ENCODE measurements around the gene SLC22A14.

The SLC22A14 gene

DNA sequence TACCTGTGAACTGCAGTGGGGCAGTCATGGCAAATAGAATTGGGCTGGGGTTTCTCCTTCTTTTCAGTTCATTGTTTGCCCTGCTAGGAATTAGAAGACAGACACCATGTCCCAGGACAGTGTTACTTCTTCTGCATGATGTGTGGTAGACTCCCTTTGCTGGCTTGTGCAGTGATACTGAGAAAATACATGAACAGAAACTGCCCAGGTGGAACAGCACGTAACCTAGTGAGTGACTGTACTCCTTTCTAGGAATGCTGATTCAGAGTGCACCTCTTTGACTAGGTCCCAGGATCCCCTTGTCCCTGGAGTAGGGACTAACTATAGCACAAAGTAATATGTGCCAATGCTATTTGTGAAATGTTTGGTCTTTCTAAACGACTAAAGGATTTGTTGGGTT, 27.2 kb upstream of the SLC22A14 start:
- Histone ChIP-seq H3K36me3 (ENCODE audit: control insufficient read depth, insufficient read depth, low read length) (peaks cover 11% of the 10 kb centered on the region; the same call in 1 of the 2 replicates), H3K9me3 (ENCODE audit: control insufficient read depth, insufficient read depth, low read length) (no peaks in the 10 kb centered on the region)
- no CpG with 5 or more reads among the region's 2 CpGs for WGBS (ENCODE audit: insufficient coverage, insufficient read length)

DNA sequence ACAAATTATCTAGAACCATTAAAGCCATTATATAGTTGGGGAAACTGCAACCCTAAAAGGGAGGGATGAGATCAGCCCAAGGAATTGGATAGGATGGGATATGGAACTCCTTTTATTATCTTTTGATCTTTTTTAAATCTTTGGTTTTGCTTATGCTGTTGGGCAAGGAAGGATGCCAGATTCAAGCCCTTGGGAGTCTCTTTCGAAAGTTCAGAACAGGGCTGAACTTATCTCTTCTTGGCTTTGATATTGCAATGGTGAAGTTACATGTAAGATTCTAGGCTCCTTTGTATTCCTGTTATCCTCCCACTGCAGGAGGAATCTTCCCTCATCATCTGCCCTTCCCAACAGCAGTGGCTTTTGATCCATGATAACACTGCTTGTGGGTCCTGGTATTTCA, 26.5 kb upstream of the SLC22A14 start:
- Histone ChIP-seq H3K27ac (ENCODE audit: low read length) (no peak overlapping the region), H3K4me1 (ENCODE audit: control insufficient read depth, insufficient read depth, low read length) (no peaks in the 10 kb centered on the region), H3K27me3 (ENCODE audit: control insufficient read depth, insufficient read depth, low read length) (0 out of 2 replicates have a peak, but pooled peaks cover 1% of the 10 kb centered on the region), H3K9me3 (ENCODE audit: control insufficient read depth, insufficient read depth, low read length) (no peaks in the 10 kb centered on the region), H3K36me3 (ENCODE audit: control insufficient read depth, insufficient read depth, low read length) (peaks cover 9% of the 10 kb centered on the region; the same call in 1 of the 2 replicates), H3K4me3 (ENCODE audit: low read length) (no peak overlapping the region)
- DNase-seq (ENCODE audit: low read depth, low spot score): no peak
- no CpG with 5 or more reads among the region's 1 CpG for WGBS (ENCODE audit: insufficient coverage, insufficient read length)

More for the DNA sequence above, 27.2 kb upstream of the SLC22A14 start:
- H3K4me1 ChIP-seq (ENCODE audit: control insufficient read depth, insufficient read depth, low read length): no peaks in the 10 kb centered on the region
- no peak for DNase-seq (ENCODE audit: low read depth, low spot score)
- 0 out of 2 replicates have a peak, but pooled peaks cover 1% of the 10 kb centered on the region for H3K27me3 ChIP-seq (ENCODE audit: control insufficient read depth, insufficient read depth, low read length)
- H3K4me3 ChIP-seq (ENCODE audit: low read length): no peak overlapping the region
- no peak overlapping the region for H3K27ac ChIP-seq (ENCODE audit: low read length)

DNA sequence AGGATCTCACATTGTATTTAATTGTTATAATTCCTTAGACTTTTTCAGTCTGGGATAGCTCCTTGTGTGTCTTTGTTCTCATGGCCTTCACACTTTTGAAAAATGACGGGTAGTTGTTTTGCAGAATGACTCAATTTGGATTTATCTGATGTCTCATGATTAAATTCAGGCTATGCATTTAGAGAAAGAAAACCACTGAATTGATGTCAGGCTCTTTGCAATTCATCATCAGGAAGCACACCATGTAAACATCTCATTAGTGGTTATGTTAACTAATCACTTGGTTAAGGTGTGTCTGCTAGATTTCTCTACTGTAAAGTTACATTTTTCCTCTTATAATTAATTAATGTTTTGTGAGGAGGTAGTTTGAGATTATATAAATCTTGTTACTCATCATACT, 24.5 kb upstream of the SLC22A14 start:
- Histone ChIP-seq H3K36me3 (ENCODE audit: control insufficient read depth, insufficient read depth, low read length) (peaks cover 7% of the 10 kb centered on the region; the same call in 1 of the 2 replicates), H3K27me3 (ENCODE audit: control insufficient read depth, insufficient read depth, low read length) (no peaks in the 10 kb centered on the region), H3K4me3 (ENCODE audit: low read length) (no peak overlapping the region), H3K4me1 (ENCODE audit: control insufficient read depth, insufficient read depth, low read length) (no peaks in the 10 kb centered on the region), H3K27ac (ENCODE audit: low read length) (no peak overlapping the region), H3K9me3 (ENCODE audit: control insufficient read depth, insufficient read depth, low read length) (no peaks in the 10 kb centered on the region)
- DNase-seq (ENCODE audit: low read depth, low spot score): no peak
- WGBS (ENCODE audit: insufficient coverage, insufficient read length): no CpG with 5 or more reads among the region's 1 CpG

DNA sequence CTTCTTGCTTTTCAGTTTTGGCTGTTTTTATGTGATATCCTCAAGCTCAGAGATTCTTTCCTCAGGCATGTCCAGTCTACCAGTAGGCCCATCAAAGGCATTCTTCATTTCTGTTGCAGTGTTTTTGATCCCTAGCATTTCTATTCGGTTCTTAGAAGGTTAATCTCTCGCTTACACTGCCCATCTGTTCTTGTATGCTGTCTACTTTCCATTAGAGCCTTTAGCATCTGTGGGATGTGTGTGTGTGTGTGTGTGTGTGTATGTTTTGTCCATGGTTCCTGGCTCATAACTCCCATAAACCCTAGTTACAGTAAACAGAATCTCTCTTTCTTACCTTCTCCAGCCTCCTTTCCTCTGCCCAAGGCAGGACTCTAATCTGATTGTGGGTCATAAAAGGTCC, 21.6 kb upstream of the SLC22A14 start:
- H3K4me3 ChIP-seq (ENCODE audit: low read length): no peak overlapping the region
- whole genome bisulfite sequencing (ENCODE audit: insufficient coverage, insufficient read length): no CpG with 5 or more reads among the region's 2 CpGs

DNA sequence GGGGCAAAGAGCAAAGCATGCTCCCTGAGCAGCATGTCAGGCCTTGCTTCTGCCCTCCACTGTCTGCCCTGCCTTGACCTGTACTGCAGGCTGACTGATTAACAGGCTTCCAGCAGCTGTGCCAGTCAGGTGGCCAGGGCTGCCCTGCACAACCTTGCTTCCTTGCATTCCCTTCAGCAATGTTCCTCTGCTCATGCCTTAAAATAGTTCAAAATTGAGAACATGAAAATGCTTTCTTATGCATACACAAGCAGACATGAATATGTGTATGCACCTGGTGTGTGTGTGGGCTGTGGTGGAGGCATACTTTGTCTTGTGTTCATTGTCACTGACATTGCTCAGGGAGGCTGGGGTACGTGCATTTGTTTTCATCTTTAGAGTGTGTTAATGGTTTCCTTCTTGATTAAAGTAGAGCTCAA, 17.7 kb upstream of the SLC22A14 start:
- Histone ChIP-seq H3K4me1 (ENCODE audit: control insufficient read depth, insufficient read depth, low read length) (no peaks in the 10 kb centered on the region; the same call in 1 of the 2 replicates), H3K27me3 (ENCODE audit: control insufficient read depth, insufficient read depth, low read length) (no peaks in the 10 kb centered on the region), H3K27ac (ENCODE audit: low read length) (no peak overlapping the region), H3K4me3 (ENCODE audit: low read length) (no peak overlapping the region), H3K9me3 (ENCODE audit: control insufficient read depth, insufficient read depth, low read length) (no peaks in the 10 kb centered on the region), H3K36me3 (ENCODE audit: control insufficient read depth, insufficient read depth, low read length) (no peaks in the 10 kb centered on the region)
- no peak for DNase-seq (ENCODE audit: low read depth, low spot score)
- no CpG with 5 or more reads among the region's 1 CpG for WGBS (ENCODE audit: insufficient coverage, insufficient read length)

More for the DNA sequence above, 21.6 kb upstream of the SLC22A14 start:
- H3K36me3 ChIP-seq (ENCODE audit: control insufficient read depth, insufficient read depth, low read length): no peaks in the 10 kb centered on the region
- H3K27ac ChIP-seq (ENCODE audit: low read length): no peak overlapping the region
- no peak for DNase-seq (ENCODE audit: low read depth, low spot score)
- no peaks in the 10 kb centered on the region for H3K27me3 ChIP-seq (ENCODE audit: control insufficient read depth, insufficient read depth, low read length)
- H3K9me3 ChIP-seq (ENCODE audit: control insufficient read depth, insufficient read depth, low read length): no peaks in the 10 kb centered on the region
- H3K4me1 ChIP-seq (ENCODE audit: control insufficient read depth, insufficient read depth, low read length): no peaks in the 10 kb centered on the region

DNA sequence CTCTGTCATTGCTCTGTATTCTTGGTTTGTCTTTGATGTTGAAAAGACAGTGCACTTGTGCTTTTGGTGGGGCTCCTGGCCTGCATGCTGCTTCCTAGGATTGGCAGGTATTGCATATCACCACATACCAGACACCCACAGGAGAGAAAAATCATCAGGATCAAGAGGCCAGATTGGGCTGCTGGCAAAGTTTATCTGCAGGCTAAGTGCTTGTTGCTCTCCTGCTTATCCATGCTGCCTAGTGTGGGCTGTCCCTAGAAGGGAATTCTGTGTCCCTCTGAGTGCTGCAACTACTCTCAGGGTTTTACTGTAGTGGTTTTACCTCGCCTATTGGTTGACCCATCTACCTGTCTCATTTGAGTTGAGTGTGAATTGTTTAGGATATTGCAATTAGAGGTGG, 17.3 kb upstream of the SLC22A14 start:
- no peaks in the 10 kb centered on the region for H3K9me3 ChIP-seq (ENCODE audit: control insufficient read depth, insufficient read depth, low read length)
- no peaks in the 10 kb centered on the region; the same call in 1 of the 2 replicates for H3K4me1 ChIP-seq (ENCODE audit: control insufficient read depth, insufficient read depth, low read length)
- H3K27ac ChIP-seq (ENCODE audit: low read length): no peak overlapping the region
- DNase-seq (ENCODE audit: low read depth, low spot score): no peak
- H3K4me3 ChIP-seq (ENCODE audit: low read length): no peak overlapping the region
- no peaks in the 10 kb centered on the region for H3K36me3 ChIP-seq (ENCODE audit: control insufficient read depth, insufficient read depth, low read length)
- H3K27me3 ChIP-seq (ENCODE audit: control insufficient read depth, insufficient read depth, low read length): no peaks in the 10 kb centered on the region
- WGBS (ENCODE audit: insufficient coverage, insufficient read length): no CpG with 5 or more reads among the region's 1 CpG

DNA sequence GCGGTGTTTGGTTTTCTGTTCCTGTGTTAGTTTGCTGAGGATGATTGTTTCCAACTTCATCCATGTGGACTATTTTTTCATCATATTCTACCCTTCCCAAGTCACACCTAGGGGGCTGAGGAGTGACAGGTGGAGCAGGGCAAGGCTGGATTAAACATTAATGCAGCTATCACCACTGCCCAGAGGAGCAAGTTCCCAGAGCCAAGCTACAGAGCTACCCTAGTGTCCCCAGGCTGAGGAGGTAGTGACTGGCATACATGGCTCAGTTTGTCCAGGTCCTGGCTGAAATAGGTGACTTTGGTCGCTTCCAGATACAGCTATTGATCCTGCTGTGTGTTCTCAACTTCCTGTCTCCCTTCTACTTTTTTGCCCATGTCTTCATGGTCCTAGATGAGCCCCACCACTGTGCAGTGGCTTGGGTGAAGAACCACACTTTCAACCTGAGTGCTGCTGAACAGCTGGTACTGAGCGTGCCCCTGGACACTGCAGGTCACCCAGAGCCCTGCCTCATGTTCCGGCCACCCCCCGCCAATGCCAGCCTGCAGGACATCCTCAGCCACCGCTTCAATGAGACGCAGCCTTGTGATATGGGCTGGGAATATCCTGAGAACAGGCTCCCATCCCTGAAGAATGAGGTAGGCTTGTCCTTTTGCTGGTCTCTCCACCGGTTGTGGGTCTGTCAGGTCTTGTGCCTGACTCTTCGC, 16.3 kb upstream of the SLC22A14 start, which contains the start of gene SLC22A13:
Gene SLC22A13, plus strand, starts transcription at position 209 of the 704 bp plus-strand sequence. Its CDS starts 49 bp downstream, at position 258.
- Histone ChIP-seq H3K36me3 (ENCODE audit: control insufficient read depth, insufficient read depth, low read length) (no peaks in the 10 kb centered on the region), H3K27me3 (ENCODE audit: control insufficient read depth, insufficient read depth, low read length) (no peaks in the 10 kb centered on the region), H3K4me3 (ENCODE audit: low read length) (no peak within 1 kb of the TSS), H3K9me3 (ENCODE audit: control insufficient read depth, insufficient read depth, low read length) (no peaks in the 10 kb centered on the region), H3K27ac (ENCODE audit: low read length) (no peak within 1 kb of the TSS), H3K4me1 (ENCODE audit: control insufficient read depth, insufficient read depth, low read length) (no peaks in the 10 kb centered on the region; the same call in 1 of the 2 replicates)
- no CpG with 5 or more reads among the region's 9 CpGs for WGBS (ENCODE audit: insufficient coverage, insufficient read length)
- DNase-seq (ENCODE audit: low read depth, low spot score): no peak

DNA sequence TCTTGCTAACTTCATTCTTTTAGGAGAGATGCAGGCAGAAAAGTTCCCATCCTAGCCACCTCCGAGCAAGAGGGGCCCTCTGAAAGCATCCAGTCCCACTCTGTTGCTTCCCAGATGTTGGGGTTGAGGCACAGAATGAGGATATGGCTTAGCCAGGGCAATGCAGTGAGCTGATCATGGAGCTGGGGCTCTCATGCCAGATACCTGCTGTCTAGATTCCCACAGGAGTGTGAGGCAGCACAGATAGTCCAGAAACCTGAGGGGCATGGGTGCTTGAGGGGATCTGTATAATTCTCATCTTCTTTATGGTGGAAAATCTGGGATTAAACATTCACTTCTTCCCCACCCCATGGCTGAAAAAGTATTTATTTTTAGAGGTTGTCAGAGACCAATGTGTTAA, 15.3 kb upstream of the SLC22A14 start:
- Histone ChIP-seq H3K27me3 (ENCODE audit: control insufficient read depth, insufficient read depth, low read length) (no peaks in the 10 kb centered on the region), H3K4me3 (ENCODE audit: low read length) (no peak overlapping the region), H3K27ac (ENCODE audit: low read length) (no peak overlapping the region), H3K36me3 (ENCODE audit: control insufficient read depth, insufficient read depth, low read length) (no peaks in the 10 kb centered on the region), H3K4me1 (ENCODE audit: control insufficient read depth, insufficient read depth, low read length) (no peaks in the 10 kb centered on the region; the same call in 1 of the 2 replicates), H3K9me3 (ENCODE audit: control insufficient read depth, insufficient read depth, low read length) (no peaks in the 10 kb centered on the region)
- DNase-seq (ENCODE audit: low read depth, low spot score): no peak
- no CpG with 5 or more reads among the region's 1 CpG for WGBS (ENCODE audit: insufficient coverage, insufficient read length)

DNA sequence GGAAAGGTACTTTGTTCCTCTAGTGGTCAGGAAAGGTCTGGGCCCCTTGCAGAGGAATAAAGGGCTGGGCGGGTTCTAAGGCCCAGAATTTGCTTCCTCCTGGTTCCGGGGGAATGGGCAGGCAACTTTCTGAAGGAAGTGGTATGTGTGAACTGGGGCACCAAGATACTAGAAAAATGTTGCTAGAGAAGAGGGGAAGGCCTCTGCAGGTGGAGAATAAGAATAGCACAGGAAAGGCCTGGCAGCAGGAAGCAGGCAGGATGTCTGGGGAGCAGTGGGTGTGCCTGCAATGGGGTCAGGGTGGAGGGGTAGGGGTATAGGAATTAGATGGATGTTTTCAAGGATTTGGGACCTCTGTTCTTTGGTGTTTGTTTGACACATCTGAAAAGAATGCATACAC, 14.4 kb upstream of the SLC22A14 start:
- no peak for DNase-seq (ENCODE audit: low read depth, low spot score)
- Histone ChIP-seq H3K36me3 (ENCODE audit: control insufficient read depth, insufficient read depth, low read length) (no peaks in the 10 kb centered on the region), H3K4me1 (ENCODE audit: control insufficient read depth, insufficient read depth, low read length) (no peaks in the 10 kb centered on the region; the same call in 1 of the 2 replicates), H3K4me3 (ENCODE audit: low read length) (no peak overlapping the region), H3K27me3 (ENCODE audit: control insufficient read depth, insufficient read depth, low read length) (no peaks in the 10 kb centered on the region), H3K9me3 (ENCODE audit: control insufficient read depth, insufficient read depth, low read length) (no peaks in the 10 kb centered on the region), H3K27ac (ENCODE audit: low read length) (no peak overlapping the region)
- no CpG with 5 or more reads among the region's 2 CpGs for WGBS (ENCODE audit: insufficient coverage, insufficient read length)

DNA sequence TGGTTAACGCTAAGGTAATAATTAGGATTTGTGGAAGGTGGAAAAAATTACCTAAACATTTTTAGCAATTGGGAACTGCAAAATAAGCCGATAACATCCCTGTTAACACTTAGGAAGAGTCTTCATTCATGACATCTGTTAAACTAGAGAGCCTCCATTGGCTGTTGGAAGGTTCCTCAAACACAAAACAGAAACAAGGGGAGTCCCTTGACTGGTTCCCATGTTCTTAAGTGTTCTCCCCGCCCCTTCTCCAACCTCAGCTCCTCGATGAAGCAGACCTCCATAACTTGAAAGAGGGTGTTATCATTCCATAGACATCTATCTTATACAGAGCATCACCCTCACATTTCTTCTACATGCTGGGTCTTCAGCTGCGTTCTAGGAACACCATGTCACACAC, 14.0 kb upstream of the SLC22A14 start:
- no peaks in the 10 kb centered on the region for H3K27me3 ChIP-seq (ENCODE audit: control insufficient read depth, insufficient read depth, low read length)
- H3K4me1 ChIP-seq (ENCODE audit: control insufficient read depth, insufficient read depth, low read length): no peaks in the 10 kb centered on the region; the same call in 1 of the 2 replicates
- no peak for DNase-seq (ENCODE audit: low read depth, low spot score)
- H3K9me3 ChIP-seq (ENCODE audit: control insufficient read depth, insufficient read depth, low read length): no peaks in the 10 kb centered on the region
- H3K4me3 ChIP-seq (ENCODE audit: low read length): no peak overlapping the region
- no CpG with 5 or more reads among the region's 5 CpGs for WGBS (ENCODE audit: insufficient coverage, insufficient read length)
- no peaks in the 10 kb centered on the region for H3K36me3 ChIP-seq (ENCODE audit: control insufficient read depth, insufficient read depth, low read length)
- no peak overlapping the region for H3K27ac ChIP-seq (ENCODE audit: low read length)

DNA sequence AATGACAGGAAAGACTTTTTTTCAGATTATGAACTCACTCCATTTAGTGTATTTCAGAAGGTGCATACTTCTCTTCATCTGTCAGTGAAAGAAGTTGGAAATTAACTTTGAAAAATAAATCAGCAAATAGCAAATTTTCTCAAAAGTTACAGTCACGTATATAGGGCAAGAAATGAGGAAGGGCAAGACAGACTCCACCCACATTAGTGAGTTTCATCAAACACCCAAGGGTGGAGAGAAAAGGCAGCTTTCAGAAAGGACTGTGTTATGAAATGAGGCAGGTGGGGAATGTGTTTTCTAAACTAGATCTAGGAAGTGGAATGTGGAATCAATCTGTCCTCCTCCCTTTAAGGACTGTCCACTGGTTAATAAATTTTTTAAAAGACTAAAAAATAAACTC, 13.6 kb upstream of the SLC22A14 start:
- Histone ChIP-seq H3K36me3 (ENCODE audit: control insufficient read depth, insufficient read depth, low read length) (no peaks in the 10 kb centered on the region), H3K27ac (ENCODE audit: low read length) (no peak overlapping the region), H3K27me3 (ENCODE audit: control insufficient read depth, insufficient read depth, low read length) (no peaks in the 10 kb centered on the region), H3K4me1 (ENCODE audit: control insufficient read depth, insufficient read depth, low read length) (no peaks in the 10 kb centered on the region; the same call in 1 of the 2 replicates), H3K4me3 (ENCODE audit: low read length) (no peak overlapping the region), H3K9me3 (ENCODE audit: control insufficient read depth, insufficient read depth, low read length) (no peaks in the 10 kb centered on the region)
- no CpG with 5 or more reads among the region's 1 CpG for WGBS (ENCODE audit: insufficient coverage, insufficient read length)
- DNase-seq (ENCODE audit: low read depth, low spot score): no peak
